Fibroblast of pulmonary artery (primary cell): Measurements from ENCODE around the gene SLC39A9.

ENCODE experiments used
- DNase-seq: peaks from one replicate; pipeline ENCODE4 v3.0.0-alpha.2; 2010; ENCODE audit warnings: low read depth
- H3K4me3 ChIP-seq: replicated peaks from 2 replicates; pipeline ENCODE4 v1.5.1; 2011; ENCODE audit warnings: low read depth, mild to moderate bottlenecking, control low read depth, low read length, moderate library complexity
- TF ChIP-seq, protein P1 (sequence below): IDR thresholded peaks from 2 replicates; pipeline ENCODE4 v1.5.1; 2011; ENCODE audit warnings: mild to moderate bottlenecking, control low read depth, low read length, inconsistent platforms; ENCODE audit errors: missing control alignments

Gene SLC39A9

DNA sequence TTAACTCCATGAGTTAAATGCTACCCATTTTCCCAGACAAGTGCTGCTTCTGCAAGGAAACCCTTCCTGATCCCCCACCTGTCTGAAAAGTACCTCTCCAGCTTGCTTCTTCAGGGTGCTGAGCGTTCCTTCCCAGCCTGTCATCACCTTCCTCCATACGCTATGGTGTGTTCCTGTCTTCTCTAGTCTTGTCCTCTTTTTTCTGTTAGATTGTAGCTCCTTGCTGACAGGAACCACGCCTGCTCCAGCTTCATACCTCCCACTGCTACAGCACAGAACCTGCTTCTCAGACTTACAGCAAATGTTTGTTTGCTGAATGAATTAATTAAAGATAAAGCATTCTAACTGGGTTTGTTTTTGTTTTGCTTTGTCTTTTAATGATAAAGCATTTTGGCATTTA lies 39.5 kb upstream of the SLC39A9 start:
- TF ChIP-seq, protein P1, sequence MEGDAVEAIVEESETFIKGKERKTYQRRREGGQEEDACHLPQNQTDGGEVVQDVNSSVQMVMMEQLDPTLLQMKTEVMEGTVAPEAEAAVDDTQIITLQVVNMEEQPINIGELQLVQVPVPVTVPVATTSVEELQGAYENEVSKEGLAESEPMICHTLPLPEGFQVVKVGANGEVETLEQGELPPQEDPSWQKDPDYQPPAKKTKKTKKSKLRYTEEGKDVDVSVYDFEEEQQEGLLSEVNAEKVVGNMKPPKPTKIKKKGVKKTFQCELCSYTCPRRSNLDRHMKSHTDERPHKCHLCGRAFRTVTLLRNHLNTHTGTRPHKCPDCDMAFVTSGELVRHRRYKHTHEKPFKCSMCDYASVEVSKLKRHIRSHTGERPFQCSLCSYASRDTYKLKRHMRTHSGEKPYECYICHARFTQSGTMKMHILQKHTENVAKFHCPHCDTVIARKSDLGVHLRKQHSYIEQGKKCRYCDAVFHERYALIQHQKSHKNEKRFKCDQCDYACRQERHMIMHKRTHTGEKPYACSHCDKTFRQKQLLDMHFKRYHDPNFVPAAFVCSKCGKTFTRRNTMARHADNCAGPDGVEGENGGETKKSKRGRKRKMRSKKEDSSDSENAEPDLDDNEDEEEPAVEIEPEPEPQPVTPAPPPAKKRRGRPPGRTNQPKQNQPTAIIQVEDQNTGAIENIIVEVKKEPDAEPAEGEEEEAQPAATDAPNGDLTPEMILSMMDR = no peak
- H3K4me3 ChIP-seq = no peak overlapping the region
- DNase-seq = no peak

DNA sequence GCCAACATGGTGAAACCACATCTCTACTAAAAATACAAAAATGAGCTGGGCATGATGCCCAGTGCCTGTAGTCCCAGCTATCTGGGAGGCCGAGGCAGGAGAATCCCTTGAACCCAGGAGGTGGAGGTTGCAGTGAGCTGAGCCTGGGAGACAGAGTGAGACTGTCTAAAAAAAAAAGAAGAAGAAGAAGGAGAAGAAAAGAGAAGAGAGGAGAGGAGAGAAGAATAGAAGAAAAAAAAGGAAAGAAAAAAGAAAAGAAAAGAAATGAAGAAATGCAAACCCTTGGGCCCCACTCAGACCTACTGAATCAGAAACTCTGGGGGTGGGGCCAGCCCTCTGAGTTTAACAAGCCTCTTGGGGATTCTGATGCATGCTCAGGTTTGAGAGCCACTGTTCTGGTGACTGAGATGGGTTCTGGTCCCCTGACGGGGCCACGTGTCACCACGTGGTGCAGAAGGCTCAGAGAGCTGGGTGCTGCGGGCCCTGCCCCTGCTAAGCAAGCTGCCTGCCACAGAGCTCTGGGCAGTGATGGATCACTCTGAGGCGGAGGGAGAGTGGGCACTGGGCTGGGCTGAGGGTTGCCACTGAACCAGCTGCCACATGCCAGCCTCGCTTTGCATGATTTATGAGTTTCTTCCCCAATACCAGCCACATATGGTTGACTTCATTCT lies 37.9 kb upstream of the SLC39A9 start:
- no peak overlapping the region for H3K4me3 ChIP-seq
- TF ChIP-seq, protein P1 = no peak
- no peak for DNase-seq

DNA sequence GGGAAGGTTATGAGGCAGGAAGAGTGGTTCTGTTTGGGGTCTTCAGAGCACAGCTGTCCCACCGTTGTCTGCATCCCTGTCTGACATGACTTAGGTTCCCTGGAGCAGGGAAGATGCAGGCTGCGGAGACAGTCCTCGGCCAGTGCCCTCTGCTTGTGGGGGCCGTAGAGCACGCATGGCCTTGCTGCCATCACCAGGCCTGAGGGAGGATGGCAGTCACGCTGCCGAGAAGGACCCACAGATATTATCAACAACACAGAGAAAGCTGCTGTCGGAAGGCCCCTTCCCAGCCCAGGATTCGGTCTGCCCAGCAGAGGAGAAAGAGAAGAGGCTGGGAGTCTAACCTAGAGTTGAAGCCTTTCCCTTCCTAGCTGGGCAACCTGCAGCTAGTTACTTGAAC lies 35.4 kb upstream of the SLC39A9 start:
- TF ChIP-seq, protein P1 = peak; percentile 42
- peak; percentile 34 for DNase-seq
- H3K4me3 ChIP-seq = no peak overlapping the region

DNA sequence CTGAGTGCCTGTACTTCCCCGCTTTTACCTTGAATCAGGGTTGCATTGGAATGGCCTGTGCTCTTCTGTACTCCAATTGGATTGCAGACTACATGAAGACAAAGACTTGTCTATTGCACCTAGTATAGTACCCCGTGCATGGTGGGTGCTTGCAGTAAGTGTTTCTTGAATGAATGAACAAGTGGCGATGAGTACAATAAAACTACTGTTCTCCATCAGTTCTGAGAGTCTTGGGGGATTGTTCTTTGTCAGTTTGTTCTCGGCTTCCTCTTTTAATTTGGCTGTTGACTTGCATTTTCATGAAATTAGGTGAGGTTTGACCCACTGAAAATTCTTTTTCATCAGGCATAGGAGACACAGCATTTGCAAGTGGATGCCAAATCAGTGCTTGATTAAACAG lies 34.5 kb upstream of the SLC39A9 start:
- DNase-seq = no peak
- H3K4me3 ChIP-seq = no peak overlapping the region
- TF ChIP-seq, protein P1 = no peak

DNA sequence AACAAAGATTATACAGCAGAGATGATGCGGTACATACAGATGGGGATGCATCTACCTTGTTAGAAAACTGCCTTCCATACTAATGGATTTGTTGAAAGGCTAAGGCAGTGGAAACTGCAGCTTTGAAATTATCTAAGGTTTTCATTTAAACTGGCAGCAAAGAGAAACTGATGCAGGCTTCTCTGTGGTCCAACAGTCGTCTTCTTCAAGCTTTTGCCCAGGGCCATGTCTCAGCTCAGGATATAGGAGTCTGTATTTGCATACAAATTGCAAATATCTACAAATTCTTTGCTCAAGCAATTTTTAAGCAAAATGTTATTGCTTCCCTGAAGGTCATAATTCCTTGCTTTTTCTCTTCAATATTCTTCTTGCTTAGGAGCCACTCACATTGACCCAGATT lies 34.1 kb upstream of the SLC39A9 start:
- no peak overlapping the region for H3K4me3 ChIP-seq
- TF ChIP-seq, protein P1 = no peak

DNA sequence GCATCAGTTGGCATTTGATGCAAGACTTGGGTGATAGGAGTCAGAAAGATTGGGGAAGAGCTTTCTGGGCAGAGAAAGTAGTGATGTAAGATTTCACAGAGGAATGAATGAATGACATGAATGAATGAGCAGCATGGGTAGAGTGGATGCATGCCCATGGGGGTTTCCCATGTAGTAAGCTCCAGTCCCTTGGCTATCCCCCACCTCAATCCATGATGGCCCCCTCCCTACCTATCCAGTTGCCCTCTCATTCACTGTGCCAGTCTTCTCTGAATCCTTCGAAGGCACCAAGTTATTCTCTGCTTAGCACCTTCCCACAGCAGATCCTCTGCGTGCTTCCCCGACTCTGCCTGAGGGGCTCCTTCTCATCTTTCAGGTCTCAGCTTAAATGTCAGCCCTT lies 32.4 kb upstream of the SLC39A9 start:
- no peak for DNase-seq
- no peak overlapping the region for H3K4me3 ChIP-seq
- TF ChIP-seq, protein P1 = no peak

More for the DNA sequence above, 34.1 kb upstream of the SLC39A9 start:
- no peak for DNase-seq

DNA sequence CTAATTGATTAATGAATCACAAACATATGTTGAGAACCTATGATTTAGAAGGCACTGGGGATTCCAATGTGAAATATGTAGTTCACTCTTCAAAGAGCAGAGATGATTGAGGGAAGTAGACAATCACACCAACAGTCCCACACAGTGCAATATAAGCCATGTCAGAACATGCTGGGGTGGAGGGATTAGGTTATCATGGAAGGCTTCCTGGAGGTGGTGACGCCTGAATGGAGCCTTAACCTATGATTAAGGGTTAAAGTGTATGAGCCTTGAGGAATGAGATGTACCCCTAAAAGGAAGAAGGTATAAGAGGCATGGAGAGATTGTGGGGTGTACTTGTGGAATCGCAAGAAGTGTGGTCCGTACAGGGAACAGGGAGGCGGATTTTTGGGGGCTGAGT lies 31.7 kb upstream of the SLC39A9 start:
- H3K4me3 ChIP-seq = no peak overlapping the region
- TF ChIP-seq, protein P1 = no peak
- DNase-seq = no peak
